22Rv1 (cell line): ENCODE measurements around the gene RPUSD4.

Experiments
- H3K27ac ChIP-seq: fragments of 450-650 bp; 2 replicates; pipeline ENCODE4 v1.5.1; 2017
- CTCF ChIP-seq: fragments of 450-650 bp; IDR thresholded peaks from 2 replicates; pipeline ENCODE4 v1.5.1; 2017; ENCODE audit warnings: mild to moderate bottlenecking
- ZFX ChIP-seq: fragments of 450-650 bp; IDR thresholded peaks from 2 replicates; pipeline ENCODE4 v1.6.1; 2017; ENCODE audit warnings: antibody characterized with exemption, borderline replicate concordance

Gene RPUSD4

GRCh38 chr11:126233391-126233790, 21.9 kb upstream of the RPUSD4 start:
- H3K27ac ChIP-seq, result no peak overlapping the region
- TF ChIP-seq ZFX, result no peak
- no peak for TF ChIP-seq CTCF

- TF ChIP-seq CTCF, result no peak
- H3K27ac ChIP-seq, result no peak overlapping the region
These were observed 21.2 kb upstream of the RPUSD4 start for GRCh38 chr11:126232683-126233082.

GRCh38 chr11:126231725-126232459, 20.4 kb upstream of the RPUSD4 start:
- no peak overlapping the region for H3K27ac ChIP-seq
- no peak for TF ChIP-seq CTCF
- no peak for TF ChIP-seq ZFX

GRCh38 chr11:126229858-126230540, 18.5 kb upstream of the RPUSD4 start:
- TF ChIP-seq ZFX, result no peak
- TF ChIP-seq CTCF, result no peak
- H3K27ac ChIP-seq, result no peak overlapping the region

- H3K27ac ChIP-seq, result no peak overlapping the region
- TF ChIP-seq ZFX (no peak), CTCF (no peak)
These were observed 15.1 kb upstream of the RPUSD4 start for GRCh38 chr11:126226334-126227084.

GRCh38 chr11:126225295-126225665, 13.8 kb upstream of the RPUSD4 start:
- TF ChIP-seq CTCF (no peak), ZFX (no peak)

More at GRCh38 chr11:126225295-126225665, 13.8 kb upstream of the RPUSD4 start:
- H3K27ac ChIP-seq, result no peak overlapping the region
